SJCRH30 (cell line): ENCODE measurements around the gene C1QTNF4. TPM values are rescaled to one million over a fixed set of nuclear protein-coding genes. Genes with fewer than 3 reads are reported as not detected.
A peak's percentile ranks its signal among the peaks of the same experiment; 100 is the strongest.
"Not testable (repeated sequence)": the region's sequence is repeated elsewhere in the genome, so short reads cannot be mapped to it uniquely, and the experiment has no call there.

Source experiments
- DNase-seq, 2 experiments: peaks; one replicate each; pipeline ENCODE4 v3.0.0-alpha.2; 2015 to 2020
- H3K27ac ChIP-seq: fragments of 250-450 bp; sonication (Bioruptor Pico); 2 replicates; pipeline ENCODE4 v1.5.1; 2020; ENCODE audit warnings: mild to moderate bottlenecking, moderate library complexity
- H3K27me3 ChIP-seq: fragments of 250-450 bp; sonication (Bioruptor Pico); 2 replicates; pipeline ENCODE4 v1.5.1; 2020; ENCODE audit warnings: mild to moderate bottlenecking, moderate library complexity
- H3K36me3 ChIP-seq: fragments of 250-450 bp; sonication (Bioruptor Pico); 2 replicates; pipeline ENCODE4 v1.5.1; 2020; ENCODE audit warnings: mild to moderate bottlenecking, moderate library complexity
- H3K4me1 ChIP-seq: fragments of 250-450 bp; sonication (Bioruptor Pico); 2 replicates; pipeline ENCODE4 v1.5.1; 2020; ENCODE audit warnings: mild to moderate bottlenecking, moderate library complexity
- H3K4me3 ChIP-seq: fragments of 250-450 bp; sonication (Bioruptor Pico); 2 replicates; pipeline ENCODE4 v1.5.1; 2020; ENCODE audit warnings: mild to moderate bottlenecking, moderate library complexity
- H3K9me3 ChIP-seq: fragments of 250-450 bp; sonication (Bioruptor Pico); replicated peaks from 2 replicates; pipeline ENCODE4 v1.5.1; 2020; ENCODE audit warnings: mild to moderate bottlenecking, moderate library complexity
- total RNA-seq: library from RNA; depleted of rRNA; stranded (reverse); fragments of >200 nt; shearing (Covaris generic); gene quantifications from 2 replicates; pipeline ENCODE4 v1.2.3, GENCODE V29; 2014; rRNA removed

Gene C1QTNF4
- total RNA-seq, result not detected in 2 replicates

DNA sequence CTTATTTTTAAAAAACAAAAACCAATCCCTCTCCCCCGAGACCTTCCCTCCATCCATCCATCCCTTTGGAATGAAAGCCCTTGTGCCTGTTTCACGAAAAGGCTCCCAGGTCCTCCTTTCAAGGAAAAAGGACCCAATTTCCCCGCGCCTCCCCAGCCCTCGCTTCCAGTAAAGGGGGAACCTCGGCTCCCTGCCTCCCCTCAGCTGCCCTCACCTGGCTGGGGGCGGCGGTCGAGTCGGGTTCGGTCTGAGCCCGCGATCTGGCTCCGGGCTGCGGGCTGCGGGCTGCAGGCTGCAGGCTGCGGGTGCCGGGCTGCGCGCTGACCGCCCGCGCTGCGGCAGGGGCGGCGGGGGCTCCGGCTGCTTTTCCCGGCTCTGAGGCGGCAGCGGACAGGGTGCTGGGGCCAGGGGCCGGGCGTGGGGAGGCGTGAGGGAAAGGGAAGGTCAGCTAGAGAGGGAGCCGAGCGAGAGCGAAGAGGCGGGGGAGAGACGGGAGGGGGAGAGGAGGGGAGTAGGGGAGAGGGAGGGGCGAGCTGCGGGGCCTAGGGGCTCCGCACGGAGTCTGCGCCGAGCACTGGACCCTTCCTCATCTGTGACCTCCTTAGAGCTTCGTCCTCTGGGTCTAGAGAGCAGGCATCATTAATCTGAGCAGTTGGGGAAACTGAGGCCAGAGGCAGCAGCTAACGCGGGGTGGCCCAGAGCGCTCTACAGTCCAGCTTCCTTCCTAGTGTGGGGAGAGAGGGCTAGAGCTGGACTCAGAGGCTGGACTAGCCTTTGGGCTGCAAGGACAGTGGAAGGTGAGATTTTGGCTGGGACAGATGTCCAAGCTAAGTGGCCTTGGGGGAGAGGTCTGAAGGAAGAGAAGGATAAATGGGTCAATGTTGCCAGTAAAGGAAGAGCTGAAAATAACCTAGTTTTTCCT is at the start of gene C1QTNF4:
TSS of gene C1QTNF4 (minus strand) at position 478 of the 922 bp plus-strand sequence. CDS start 3,601 bp downstream, outside the sequence.
- H3K27ac ChIP-seq, result no peak within 1 kb of the TSS
- no peaks in the 10 kb centered on the region for H3K36me3 ChIP-seq
- no peaks in the 10 kb centered on the region for H3K9me3 ChIP-seq
- H3K27me3 ChIP-seq, result peaks cover 7% of the 10 kb centered on the region; the same call in 1 of the 2 replicates
- H3K4me3 ChIP-seq, result no peak within 1 kb of the TSS
- no peak for DNase-seq
- H3K4me1 ChIP-seq, result no peaks in the 10 kb centered on the region

GRCh38 chr11:47642099-47642855 is 48.1 kb upstream of the C1QTNF4 start, which contains the start of gene MTCH2:
Gene MTCH2, minus strand, starts transcription at chr11:47642559. Its CDS starts 94 bp downstream, at chr11:47642465.
- peak; percentile 97 to 98 for DNase-seq
- Histone ChIP-seq H3K27me3 (no peaks in the 10 kb centered on the region), H3K9me3 (no peaks in the 10 kb centered on the region), H3K36me3 (peaks cover 7% of the 10 kb centered on the region; the same call in 1 of the 2 replicates), H3K4me1 (peaks cover 6% of the 10 kb centered on the region), H3K27ac (peak within 1 kb of the TSS; percentile 52), H3K4me3 (peak within 1 kb of the TSS; percentile 71)

GRCh38 chr11:47641600-47642098 is 47.4 kb upstream of the C1QTNF4 start:
- Histone ChIP-seq H3K4me1 (peaks cover 6% of the 10 kb centered on the region), H3K27ac (peak overlapping the region; percentile 52), H3K27me3 (no peaks in the 10 kb centered on the region), H3K4me3 (peak overlapping the region; percentile 71), H3K36me3 (peaks cover 7% of the 10 kb centered on the region; the same call in 1 of the 2 replicates), H3K9me3 (no peaks in the 10 kb centered on the region)
- DNase-seq, result no peak

- not testable (repeated sequence) for DNase-seq, H3K9me3 ChIP-seq, H3K4me3 ChIP-seq, H3K27ac ChIP-seq, H3K4me1 ChIP-seq, H3K27me3 ChIP-seq
- H3K36me3 ChIP-seq, result peaks cover 12% of the 10 kb centered on the region; the same call in 1 of the 2 replicates
Measured at GRCh38 chr11:47640506-47640905, 46.3 kb upstream of the C1QTNF4 start.

GRCh38 chr11:47636331-47636730 is 42.1 kb upstream of the C1QTNF4 start:
- H3K4me3 ChIP-seq, H3K27me3 ChIP-seq, H3K4me1 ChIP-seq, H3K9me3 ChIP-seq, H3K27ac ChIP-seq, DNase-seq: not testable (repeated sequence)
- peaks cover 28% of the 10 kb centered on the region for H3K36me3 ChIP-seq

- no peaks in the 10 kb centered on the region for H3K27me3 ChIP-seq
- no peaks in the 10 kb centered on the region for H3K9me3 ChIP-seq
- H3K36me3 ChIP-seq, result peaks cover 54% of the 10 kb centered on the region
- DNase-seq, result no peak
- H3K4me1 ChIP-seq, result no peaks in the 10 kb centered on the region
- no peak overlapping the region for H3K27ac ChIP-seq
- no peak overlapping the region for H3K4me3 ChIP-seq
Measured at GRCh38 chr11:47631473-47631872, 37.3 kb upstream of the C1QTNF4 start.

DNA sequence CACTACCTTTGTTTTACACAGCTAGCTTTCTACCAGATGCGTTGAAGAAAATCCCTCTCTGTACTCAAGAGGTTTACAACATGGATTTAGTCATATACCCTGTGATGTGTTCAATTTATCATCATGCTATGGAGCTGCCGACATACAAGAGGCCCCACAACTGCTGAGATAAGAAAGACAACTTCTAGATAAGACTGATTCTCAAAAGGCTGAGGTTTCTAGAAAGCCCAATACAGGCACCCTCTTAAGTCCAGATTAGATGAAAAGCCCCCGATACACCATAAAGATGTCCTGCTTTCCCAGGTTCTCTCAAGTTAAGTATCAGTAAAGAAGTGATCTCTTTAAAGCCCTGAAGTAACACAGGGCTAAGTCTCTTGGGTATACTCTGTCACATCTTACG is 33.8 kb upstream of the C1QTNF4 start:
- peaks cover 61% of the 10 kb centered on the region for H3K36me3 ChIP-seq
- H3K27ac ChIP-seq, result no peak overlapping the region
- no peak for DNase-seq
- H3K27me3 ChIP-seq, result no peaks in the 10 kb centered on the region
- H3K4me3 ChIP-seq, result no peak overlapping the region
- no peaks in the 10 kb centered on the region for H3K4me1 ChIP-seq
- no peaks in the 10 kb centered on the region for H3K9me3 ChIP-seq

GRCh38 chr11:47626234-47626633 is 32.0 kb upstream of the C1QTNF4 start:
- Histone ChIP-seq H3K4me3 (no peak overlapping the region), H3K27ac (no peak overlapping the region), H3K36me3 (peaks cover 69% of the 10 kb centered on the region), H3K4me1 (no peaks in the 10 kb centered on the region), H3K27me3 (no peaks in the 10 kb centered on the region), H3K9me3 (no peaks in the 10 kb centered on the region)
- no peak for DNase-seq

- no peak overlapping the region for H3K27ac ChIP-seq
- no peak overlapping the region for H3K4me3 ChIP-seq
- no peak for DNase-seq
- no peaks in the 10 kb centered on the region for H3K9me3 ChIP-seq
- H3K36me3 ChIP-seq, result peaks cover 40% of the 10 kb centered on the region
- H3K4me1 ChIP-seq, result no peaks in the 10 kb centered on the region
- H3K27me3 ChIP-seq, result no peaks in the 10 kb centered on the region
Measured at GRCh38 chr11:47620836-47621378, 26.7 kb upstream of the C1QTNF4 start.

GRCh38 chr11:47617417-47617809 is 23.2 kb upstream of the C1QTNF4 start:
- DNase-seq, result no peak
- H3K36me3 ChIP-seq, result peaks cover 14% of the 10 kb centered on the region
- H3K27ac ChIP-seq, result no peak overlapping the region
- no peak overlapping the region for H3K4me3 ChIP-seq
- no peaks in the 10 kb centered on the region for H3K9me3 ChIP-seq
- no peaks in the 10 kb centered on the region for H3K27me3 ChIP-seq
- H3K4me1 ChIP-seq, result no peaks in the 10 kb centered on the region

DNA sequence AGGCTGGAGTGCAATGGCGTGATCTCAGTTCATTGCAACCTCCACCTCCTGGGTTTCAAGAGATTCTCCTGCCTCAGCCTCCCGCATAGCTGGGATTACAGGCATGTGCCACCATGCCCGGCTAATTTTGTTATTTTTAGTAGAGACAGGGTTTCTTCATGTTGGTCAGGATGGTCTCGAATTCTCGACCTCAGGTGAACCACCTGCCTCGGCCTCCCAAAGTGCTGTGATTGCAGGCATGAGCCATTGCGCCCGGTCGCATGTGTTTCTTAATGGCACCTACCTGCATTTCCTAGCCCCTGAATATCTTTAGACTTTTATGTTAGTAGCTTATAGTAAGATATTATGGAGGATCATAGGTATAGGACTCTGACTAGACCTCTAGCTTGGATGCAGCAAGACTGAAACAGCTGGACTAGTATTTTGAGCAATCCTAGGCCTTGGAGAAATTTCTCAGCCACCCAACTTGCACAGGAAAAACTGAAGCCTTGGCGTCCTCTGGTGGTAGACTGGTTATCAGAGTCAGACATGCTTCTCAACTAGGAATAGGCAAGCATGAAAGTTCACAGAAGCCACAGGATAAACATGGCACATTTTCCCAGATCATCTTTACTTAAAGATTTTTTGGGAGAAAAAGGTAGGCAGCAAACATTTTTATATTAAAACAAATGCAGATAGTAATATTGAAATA is 22.7 kb upstream of the C1QTNF4 start:
- DNase-seq, result peak; percentile 47 to 66
- Histone ChIP-seq H3K4me1 (no peaks in the 10 kb centered on the region), H3K36me3 (peaks cover 9% of the 10 kb centered on the region), H3K27ac (no peak overlapping the region), H3K27me3 (no peaks in the 10 kb centered on the region), H3K9me3 (no peaks in the 10 kb centered on the region), H3K4me3 (no peak overlapping the region)

DNA sequence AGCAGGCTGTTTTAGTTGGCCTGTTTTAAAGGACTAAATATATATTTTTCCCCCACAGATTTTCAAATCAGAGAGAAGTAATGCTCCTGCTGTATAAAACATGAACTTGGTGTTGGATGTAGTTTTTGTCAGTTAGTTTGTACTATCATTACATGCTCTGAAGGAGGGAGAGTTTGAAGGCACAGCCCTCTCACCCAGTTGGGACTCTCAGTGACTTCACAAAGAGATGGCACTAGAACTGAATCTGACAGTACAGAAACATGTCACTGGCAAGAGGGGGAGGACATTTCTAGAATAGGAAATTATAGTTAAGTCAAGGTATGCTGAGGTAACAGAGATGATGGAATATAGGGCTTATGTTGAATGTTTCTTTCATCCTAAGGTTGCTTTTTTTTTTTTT is 21.0 kb upstream of the C1QTNF4 start:
- no peaks in the 10 kb centered on the region for H3K27me3 ChIP-seq
- no peak for DNase-seq
- peaks cover 8% of the 10 kb centered on the region for H3K36me3 ChIP-seq
- H3K4me1 ChIP-seq, result no peaks in the 10 kb centered on the region
- H3K27ac ChIP-seq, result no peak overlapping the region
- H3K9me3 ChIP-seq, result no peaks in the 10 kb centered on the region
- H3K4me3 ChIP-seq, result no peak overlapping the region

DNA sequence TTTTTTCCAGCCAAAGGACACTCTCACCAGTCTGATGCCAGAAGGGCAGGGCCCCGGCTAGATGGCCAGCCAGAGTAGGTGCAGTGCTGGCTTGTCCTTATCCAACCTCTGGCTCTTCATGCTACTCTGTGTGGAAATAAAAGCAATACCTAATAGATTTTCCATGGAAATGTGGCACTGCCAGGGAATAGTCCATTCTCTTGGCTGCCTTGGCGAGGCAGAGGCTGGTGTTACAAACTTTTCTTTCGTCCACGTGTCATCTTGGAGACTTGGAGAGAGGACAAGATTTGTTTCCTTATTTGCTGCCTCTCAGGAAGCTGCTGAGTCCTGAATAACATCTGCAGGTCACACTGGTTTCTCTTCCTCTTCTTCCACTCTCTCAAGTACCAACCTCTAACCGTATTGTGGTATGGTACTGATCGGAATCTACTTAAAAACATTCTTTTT is 17.2 kb upstream of the C1QTNF4 start:
- H3K36me3 ChIP-seq, result no peaks in the 10 kb centered on the region; the same call in 1 of the 2 replicates

DNA sequence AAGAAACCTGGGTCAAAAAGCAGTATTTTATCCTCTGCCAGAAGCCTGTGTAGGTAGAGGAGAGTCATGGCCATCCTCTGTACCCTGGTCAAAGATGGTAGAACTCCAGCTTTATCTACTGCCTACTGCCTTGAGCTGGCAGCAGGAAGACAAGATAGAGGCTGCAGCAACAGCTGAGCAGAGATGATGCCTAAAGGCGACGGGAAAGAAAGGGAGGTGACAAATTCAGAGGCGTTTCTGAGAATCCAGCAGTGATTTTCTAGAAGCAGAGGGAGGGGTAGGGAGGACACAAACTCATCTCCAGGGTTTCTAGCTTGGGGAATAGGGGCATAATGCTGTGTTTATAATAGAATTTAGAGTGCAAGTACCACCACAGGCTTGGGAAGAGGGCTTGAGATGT is 15.5 kb upstream of the C1QTNF4 start:
- no peaks in the 10 kb centered on the region for H3K27me3 ChIP-seq
- H3K4me1 ChIP-seq, result no peaks in the 10 kb centered on the region
- no peak overlapping the region for H3K27ac ChIP-seq
- DNase-seq, result no peak
- no peaks in the 10 kb centered on the region for H3K9me3 ChIP-seq
- H3K36me3 ChIP-seq, result no peaks in the 10 kb centered on the region
- no peak overlapping the region for H3K4me3 ChIP-seq

More for the DNA sequence above, 17.2 kb upstream of the C1QTNF4 start:
- DNase-seq, result no peak
- no peak overlapping the region for H3K4me3 ChIP-seq
- H3K9me3 ChIP-seq, result no peaks in the 10 kb centered on the region
- no peaks in the 10 kb centered on the region for H3K27me3 ChIP-seq
- no peaks in the 10 kb centered on the region for H3K4me1 ChIP-seq
- no peak overlapping the region for H3K27ac ChIP-seq
